A673 (cell line): ENCODE data around the gene SH2D4B. TPM values are rescaled to one million over a fixed set of nuclear protein-coding genes. Genes with fewer than 3 reads are reported as not detected.

Experiments
- BruUV-seq: library from RNA; stranded (reverse); fragments of 400-500 nt; replicated peaks from 2 replicates; lab custom pipeline; 2021; lab: Mats Ljungman, UMichigan
- CTCF ChIA-PET: fragments of 300-600 bp; sonication (Branson Sonifier 250); formaldehyde crosslinking; loops from one replicate; lab custom pipeline; 2022; ENCODE audit warnings: antibody characterized with exemption; lab: Charles Lee
- POLR2A ChIA-PET: fragments of 300-600 bp; sonication (Branson Sonifier 250); formaldehyde crosslinking; loops from one replicate; lab custom pipeline; 2022; ENCODE audit warnings: antibody characterized with exemption; ENCODE audit not compliant: low non-redundant PET; lab: Charles Lee
- DNase-seq: peaks from one replicate; pipeline ENCODE4 v3.0.0-alpha.2; 2015; ENCODE audit warnings: low spot score
- H3K27ac ChIP-seq: fragments of 200-600 bp; sonication (generic); 2 replicates; pipeline ENCODE4 v1.5.1; 2016; ENCODE audit warnings: mixed run types, low read depth, mild to moderate bottlenecking, mixed read lengths, antibody characterized with exemption, low read length; ENCODE audit not compliant: poor library complexity, severe bottlenecking
- H3K27me3 ChIP-seq: fragments of 200-600 bp; sonication (generic); replicated peaks from 2 replicates; pipeline ENCODE4 v1.6.1; 2017; ENCODE audit warnings: mixed run types, low read depth, mild to moderate bottlenecking, mixed read lengths, antibody characterized with exemption, low read length; ENCODE audit not compliant: insufficient read depth, poor library complexity
- H3K36me3 ChIP-seq: fragments of 200-600 bp; sonication (generic); 2 replicates; pipeline ENCODE4 v1.6.1; 2016; ENCODE audit warnings: mixed run types, mild to moderate bottlenecking, mixed read lengths, antibody characterized with exemption, low read length; ENCODE audit not compliant: insufficient read depth, poor library complexity, severe bottlenecking
- H3K4me1 ChIP-seq: fragments of 200-600 bp; sonication (generic); 2 replicates; pipeline ENCODE4 v1.6.1; 2017; ENCODE audit warnings: mixed run types, mild to moderate bottlenecking, mixed read lengths, antibody characterized with exemption, low read length; ENCODE audit not compliant: insufficient read depth, poor library complexity, severe bottlenecking
- H3K4me3 ChIP-seq: fragments of 200-600 bp; sonication (generic); 2 replicates; pipeline ENCODE4 v1.5.1; 2016; ENCODE audit warnings: low read depth, mixed run types, mild to moderate bottlenecking, mixed read lengths, low read length; ENCODE audit not compliant: poor library complexity, severe bottlenecking
- H3K9me3 ChIP-seq: fragments of 200-600 bp; sonication (generic); 2 replicates; pipeline ENCODE4 v1.6.1; 2016; ENCODE audit warnings: mixed run types, low read depth, mild to moderate bottlenecking, mixed read lengths, antibody characterized with exemption, low read length; ENCODE audit not compliant: poor library complexity, severe bottlenecking
- EZH2 ChIP-seq: fragments of 200-600 bp; sonication (generic); IDR thresholded peaks from 2 replicates; pipeline ENCODE4 v1.6.1; 2017; ENCODE audit warnings: borderline replicate concordance, low read depth, mild to moderate bottlenecking, mixed read lengths, antibody characterized with exemption, low read length; ENCODE audit not compliant: poor library complexity, severe bottlenecking
- intact Hi-C: fragments of 100-400 bp; cut with micrococcal nuclease; formaldehyde crosslinking; loops from one replicate; pipeline ENCODE4 v1.10.0; 2022; ENCODE audit not compliant: unreplicated experiment
- total RNA-seq: library from RNA; stranded (reverse); gene quantifications from 2 replicates; pipeline ENCODE4 v1.2.3, GENCODE V29; 2021
- TF ChIP-seq, protein P1 (sequence below): fragments of 300-800, 200-600 bp; sonication (generic); conservative IDR thresholded peaks from 2 replicates; pipeline ENCODE4 v1.5.1; 2017; ENCODE audit warnings: low read depth, mild to moderate bottlenecking, antibody characterized with exemption, low read length, moderate library complexity, mixed read lengths

Gene SH2D4B
- total RNA-seq, 1 experiment from 2014 or later: 0.19 TPM

DNA sequence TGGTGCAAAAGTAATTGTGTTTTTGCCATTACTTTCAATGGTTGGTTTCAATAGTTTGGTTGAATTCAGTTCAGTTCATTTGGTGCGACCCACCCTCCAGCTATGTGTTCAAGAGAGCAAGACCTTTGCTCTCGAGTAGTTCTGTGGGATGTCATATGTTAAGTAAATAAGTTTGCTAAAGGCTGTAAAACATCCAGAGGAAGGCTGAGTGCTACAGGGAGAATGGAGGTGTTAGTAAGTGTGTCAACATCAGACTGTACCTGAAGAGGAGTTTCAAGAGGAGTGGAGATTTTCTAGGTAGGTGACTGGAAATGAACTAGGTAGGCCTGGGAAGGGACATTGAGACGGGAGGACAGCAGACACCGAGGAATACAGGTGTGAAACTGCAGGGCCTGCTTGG is 147.7 kb downstream of the SH2D4B start:
- intact Hi-C loops: no loop called here
- Histone ChIP-seq H3K27ac (no peak overlapping the region), H3K4me3 (no peak overlapping the region), H3K9me3 (no peaks in the 10 kb centered on the region), H3K36me3 (no peaks in the 10 kb centered on the region), H3K27me3 (no peaks in the 10 kb centered on the region), H3K4me1 (no peaks in the 10 kb centered on the region)
- ChIA-PET CTCF (no interaction called here), POLR2A (no interaction called here)
- DNase-seq: no peak
- BruUV-seq: no TSS peak
- TF ChIP-seq, protein P1, sequence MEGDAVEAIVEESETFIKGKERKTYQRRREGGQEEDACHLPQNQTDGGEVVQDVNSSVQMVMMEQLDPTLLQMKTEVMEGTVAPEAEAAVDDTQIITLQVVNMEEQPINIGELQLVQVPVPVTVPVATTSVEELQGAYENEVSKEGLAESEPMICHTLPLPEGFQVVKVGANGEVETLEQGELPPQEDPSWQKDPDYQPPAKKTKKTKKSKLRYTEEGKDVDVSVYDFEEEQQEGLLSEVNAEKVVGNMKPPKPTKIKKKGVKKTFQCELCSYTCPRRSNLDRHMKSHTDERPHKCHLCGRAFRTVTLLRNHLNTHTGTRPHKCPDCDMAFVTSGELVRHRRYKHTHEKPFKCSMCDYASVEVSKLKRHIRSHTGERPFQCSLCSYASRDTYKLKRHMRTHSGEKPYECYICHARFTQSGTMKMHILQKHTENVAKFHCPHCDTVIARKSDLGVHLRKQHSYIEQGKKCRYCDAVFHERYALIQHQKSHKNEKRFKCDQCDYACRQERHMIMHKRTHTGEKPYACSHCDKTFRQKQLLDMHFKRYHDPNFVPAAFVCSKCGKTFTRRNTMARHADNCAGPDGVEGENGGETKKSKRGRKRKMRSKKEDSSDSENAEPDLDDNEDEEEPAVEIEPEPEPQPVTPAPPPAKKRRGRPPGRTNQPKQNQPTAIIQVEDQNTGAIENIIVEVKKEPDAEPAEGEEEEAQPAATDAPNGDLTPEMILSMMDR: no peak
- no peak for TF ChIP-seq EZH2

DNA sequence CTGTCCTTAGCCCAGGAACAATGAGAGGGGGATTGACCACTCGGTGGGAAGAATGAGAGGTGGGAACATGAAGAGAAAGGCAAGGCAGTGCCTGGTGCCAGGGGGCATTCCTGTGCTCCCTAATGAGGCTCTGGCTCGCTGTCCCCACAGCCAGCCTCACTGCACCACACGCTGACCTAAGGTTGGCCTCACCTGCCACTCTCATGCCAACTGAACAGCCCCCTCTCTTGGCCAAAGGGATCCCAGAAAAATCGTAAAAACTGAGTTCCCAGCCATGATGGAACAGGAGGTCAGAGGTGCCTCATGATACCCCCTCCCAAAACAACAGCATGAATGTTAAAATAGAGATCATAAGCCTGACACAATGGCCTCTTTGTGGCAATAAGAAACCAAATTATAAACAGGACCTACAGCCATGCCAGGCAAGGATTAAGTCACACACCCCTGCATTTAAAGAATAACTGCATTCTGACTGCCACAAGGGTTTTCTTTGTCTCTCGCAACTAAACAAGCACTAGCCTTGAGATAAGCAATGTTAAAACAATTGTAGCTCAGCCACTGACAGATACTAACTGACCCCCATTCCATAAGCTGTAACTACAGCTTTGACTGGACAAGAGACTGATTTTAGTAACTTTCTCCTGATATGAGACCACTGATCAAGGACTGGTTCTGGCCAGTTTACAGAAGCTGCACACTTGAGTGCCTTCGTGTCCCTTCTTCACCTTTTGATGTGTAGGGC is 149.2 kb downstream of the SH2D4B start:
- ChIA-PET CTCF (no interaction called here), POLR2A (no interaction called here)
- Histone ChIP-seq H3K27me3 (no peaks in the 10 kb centered on the region), H3K36me3 (no peaks in the 10 kb centered on the region), H3K9me3 (no peaks in the 10 kb centered on the region), H3K4me3 (no peak overlapping the region), H3K27ac (no peak overlapping the region), H3K4me1 (no peaks in the 10 kb centered on the region)
- no TSS peak for BruUV-seq
- TF ChIP-seq, protein P1: no peak
- TF ChIP-seq EZH2: no peak
- intact Hi-C loops: no loop called here
- no peak for DNase-seq

- intact Hi-C loops: no loop called here
- TF ChIP-seq EZH2: no peak
- TF ChIP-seq, protein P1: no peak
- H3K27me3 ChIP-seq: no peaks in the 10 kb centered on the region
- H3K36me3 ChIP-seq: no peaks in the 10 kb centered on the region
- BruUV-seq: no TSS peak
- no peaks in the 10 kb centered on the region for H3K9me3 ChIP-seq
- H3K27ac ChIP-seq: no peak overlapping the region
- H3K4me1 ChIP-seq: no peaks in the 10 kb centered on the region
- ChIA-PET CTCF (no interaction called here), POLR2A (no interaction called here)
- no peak for DNase-seq
- H3K4me3 ChIP-seq: no peak overlapping the region
These were observed 149.7 kb downstream of the SH2D4B start for GRCh38 chr10:80687476-80687789.
